GM19463 (cell line): ENCODE data around the gene MOCS1.

Experiments
- ATAC-seq: cut with Tn5 transposase; IDR thresholded peaks from one replicate; pipeline ENCODE4 v1.9.1; 2021; ENCODE audit warnings: mild to moderate bottlenecking, moderate library complexity; ENCODE audit not compliant: unreplicated experiment

MOCS1 gene

GRCh38 chr6:39904946-39905639, 29.2 kb downstream of the MOCS1 start:
- ATAC-seq: no peak

- no peak for ATAC-seq
Observed at GRCh38 chr6:39903656-39904055, 30.6 kb downstream of the MOCS1 start.

GRCh38 chr6:39902786-39903465, 31.3 kb downstream of the MOCS1 start:
- ATAC-seq: no peak

GRCh38 chr6:39902136-39902535, 32.1 kb downstream of the MOCS1 start:
- ATAC-seq: no peak

GRCh38 chr6:39901670-39902069, 32.6 kb downstream of the MOCS1 start:
- no peak for ATAC-seq

GRCh38 chr6:39901116-39901655, 33.1 kb downstream of the MOCS1 start:
- ATAC-seq: no peak

- ATAC-seq: no peak
Observed at GRCh38 chr6:39899554-39900295, 34.5 kb downstream of the MOCS1 start.

- ATAC-seq: no peak
Observed at GRCh38 chr6:39898625-39899024, 35.6 kb downstream of the MOCS1 start.

- ATAC-seq: no peak
Observed at GRCh38 chr6:39897698-39898097, 36.6 kb downstream of the MOCS1 start.

- no peak for ATAC-seq
Observed at GRCh38 chr6:39896701-39897100, 37.6 kb downstream of the MOCS1 start.

- no peak for ATAC-seq
Observed at GRCh38 chr6:39893286-39893685, 41.0 kb downstream of the MOCS1 start.

- no peak for ATAC-seq
Observed at GRCh38 chr6:39892490-39893129, 41.7 kb downstream of the MOCS1 start.

- ATAC-seq: no peak
Observed at GRCh38 chr6:39891976-39892375, 42.3 kb downstream of the MOCS1 start.

- ATAC-seq: no peak
Observed at GRCh38 chr6:39891353-39891752, 42.9 kb downstream of the MOCS1 start.

GRCh38 chr6:39889229-39889628, 45.0 kb downstream of the MOCS1 start:
- ATAC-seq: no peak

GRCh38 chr6:39887692-39888450, 46.4 kb downstream of the MOCS1 start:
- no peak for ATAC-seq

- no peak for ATAC-seq
Observed at GRCh38 chr6:39886871-39887270, 47.4 kb downstream of the MOCS1 start.

GRCh38 chr6:39885691-39886090, 48.6 kb downstream of the MOCS1 start:
- ATAC-seq: no peak

- no peak for ATAC-seq
Observed at GRCh38 chr6:39884696-39885095, 49.6 kb downstream of the MOCS1 start.

- no peak for ATAC-seq
Observed at GRCh38 chr6:39882531-39882899, 51.7 kb downstream of the MOCS1 start.
